HepG2 (cell line): ENCODE results near the gene IZUMO2. TPM values are rescaled to one million over a fixed set of nuclear protein-coding genes. Genes with fewer than 3 reads are reported as not detected.

ENCODE experiments used
- ATAC-seq: fragments of 200-7000 bp; cut with Tn5 transposase; 3 replicates; pipeline ENCODE4 v1.9.1; 2020; ENCODE audit warnings: mild to moderate bottlenecking, moderate library complexity
- BruUV-seq: library from RNA; stranded (reverse); fragments of 400-500 nt; replicated peaks from 2 replicates; lab custom pipeline; 2021; lab: Mats Ljungman, UMichigan
- CTCF ChIA-PET: fragments of 300-600 bp; formaldehyde crosslinking; extraction: SDS; loops from one replicate; lab custom pipeline; 2021; ENCODE audit warnings: low total read pairs, inconsistent platforms, low intra/inter-chr PET ratio; lab: Yijun Ruan, JAX
- POLR2A ChIA-PET: fragments of 350-600 bp; sonication (Branson Sonifier 250); formaldehyde crosslinking; loops from one replicate; lab custom pipeline; 2020; ENCODE audit warnings: antibody characterized with exemption, inconsistent platforms; lab: Yijun Ruan, JAX
- DNase-seq: peaks from one replicate; pipeline ENCODE4 v3.0.0-alpha.2; 2015; ENCODE audit warnings: low spot score
- FAIRE-seq: peaks from 3 replicates; lab custom pipeline; 2011; peaks lifted over from hg19 to GRCh38; lab: Jason Lieb, UNC
- H2AFZ ChIP-seq: one replicate; pipeline ENCODE4 v1.6.1; 2011; ENCODE audit warnings: low read length, inconsistent platforms
- H3K27ac ChIP-seq: fragments of 300-600 bp; 3 replicates; pipeline ENCODE4 v1.8.0; 2011; ENCODE audit warnings: mixed run types, mild to moderate bottlenecking, mixed read lengths, low read length, inconsistent platforms; ENCODE audit not compliant: insufficient read depth; ENCODE audit errors: extremely low read length
- H3K27me3 ChIP-seq, 2 experiments: fragments of 200-600 bp in 1 of 2; 2 replicates in 1 of 2; 3 replicates in 1 of 2; pipeline versions ENCODE4 v1.6.0 to v1.8.0; 2011; ENCODE audit warnings: low read length in 2 of 2, mild to moderate bottlenecking in 2 of 2, moderate library complexity in 2 of 2, inconsistent platforms in 1 of 2; ENCODE audit not compliant: insufficient read depth in 2 of 2, control insufficient read depth in 1 of 2
- H3K36me3 ChIP-seq, 2 experiments: fragments of 200-600 bp in 1 of 2; replicated peaks in 1 of 2; 2 replicates in 1 of 2; 3 replicates in 1 of 2; pipeline versions ENCODE4 v1.5.1 to v1.8.0; 2011; ENCODE audit warnings: low read length in 2 of 2, inconsistent platforms in 1 of 2; ENCODE audit not compliant: insufficient read depth in 2 of 2, control insufficient read depth in 1 of 2
- H3K4me1 ChIP-seq: 2 replicates; pipeline ENCODE4 v1.5.1; 2012; ENCODE audit warnings: low read length, inconsistent platforms; ENCODE audit not compliant: insufficient read depth
- H3K4me2 ChIP-seq: 2 replicates; pipeline ENCODE4 v1.6.0; 2011; ENCODE audit warnings: low read depth, low read length, inconsistent platforms
- H3K4me3 ChIP-seq, 3 experiments: fragments of 200-600 bp in 1 of 3; sonication (generic), shearing (Covaris generic) in 1 of 3; replicated peaks in 1 of 3; 2 replicates each; pipeline ENCODE4 v1.5.1; 2011 to 2016; ENCODE audit warnings: low read length in 3 of 3, inconsistent platforms in 2 of 3, low read depth in 2 of 3, mild to moderate bottlenecking in 2 of 3, control low read depth in 1 of 3, mixed read lengths in 1 of 3; ENCODE audit not compliant: insufficient read depth in 1 of 3
- H3K79me2 ChIP-seq: one replicate; pipeline ENCODE4 v1.6.1; 2011; ENCODE audit warnings: low read length, inconsistent platforms; ENCODE audit not compliant: insufficient read depth
- H3K9ac ChIP-seq: 2 replicates; pipeline ENCODE4 v1.6.0; 2011; ENCODE audit warnings: mild to moderate bottlenecking, low read depth, low read length, inconsistent platforms; ENCODE audit not compliant: insufficient read depth
- H3K9me3 ChIP-seq: 2 replicates; pipeline ENCODE4 v1.5.1; 2012; ENCODE audit warnings: mild to moderate bottlenecking, low read length
- H4K20me1 ChIP-seq: 2 replicates; pipeline ENCODE4 v1.6.0; 2011; ENCODE audit warnings: inconsistent platforms, mild to moderate bottlenecking, low read length, moderate library complexity; ENCODE audit not compliant: insufficient read depth
- ASH2L ChIP-seq: fragments of 300-600, 200-600 bp; sonication (generic); IDR thresholded peaks from 2 replicates; pipeline ENCODE4 v1.7.0; 2017; ENCODE audit warnings: low read depth, mild to moderate bottlenecking, moderate library complexity, mixed read lengths, low read length; ENCODE audit not compliant: insufficient read length
- HMG20B ChIP-seq: conservative IDR thresholded peaks from 2 replicates; pipeline ENCODE4 v1.6.1; 2016; ENCODE audit warnings: missing genetic modification reagents, missing compliant biosample characterization
- HNRNPL ChIP-seq: fragments of 200-400 bp; formaldehyde crosslinking; IDR thresholded peaks from 2 replicates; pipeline ENCODE4 v1.6.1; 2017; ENCODE audit warnings: mild to moderate bottlenecking, low read depth, low read length
- NFYC ChIP-seq: IDR thresholded peaks from 2 replicates; pipeline ENCODE4 v1.6.1; 2016; ENCODE audit warnings: missing genetic modification reagents, missing compliant biosample characterization
- PAX8 ChIP-seq: sonication (generic); formaldehyde crosslinking; IDR thresholded peaks from 2 replicates; pipeline ENCODE4 v1.8.0; 2022; ENCODE audit warnings: mild to moderate bottlenecking, missing genetic modification reagents, borderline replicate concordance
- PHF21A ChIP-seq: sonication (generic); formaldehyde crosslinking; IDR thresholded peaks from 2 replicates; pipeline ENCODE4 v1.5.0; 2020; ENCODE audit warnings: mild to moderate bottlenecking, missing genetic modification reagents
- POLR2A ChIP-seq, 2 experiments: IDR thresholded peaks; 2 replicates each; pipeline ENCODE4 v1.6.1; 2011; ENCODE audit warnings: low read depth in 2 of 2, low read length in 2 of 2, mild to moderate bottlenecking in 1 of 2, moderate library complexity in 1 of 2; ENCODE audit not compliant: insufficient read depth in 1 of 2
- SMARCC2 ChIP-seq: fragments of 450-650 bp; IDR thresholded peaks from 2 replicates; pipeline ENCODE4 v1.6.1; 2017; ENCODE audit warnings: antibody characterized with exemption, mild to moderate bottlenecking
- SOX13 ChIP-seq, 3 experiments: fragments of 450-650 bp in 1 of 3; sonication (generic) in 1 of 3; formaldehyde crosslinking in 1 of 3; IDR thresholded peaks in 2 of 3; conservative IDR thresholded peaks in 1 of 3; 2 replicates each; pipeline versions ENCODE4 v1.5.0 to v1.6.1; 2016 to 2020; ENCODE audit warnings: antibody characterized with exemption in 1 of 3, mild to moderate bottlenecking in 1 of 3, missing compliant biosample characterization in 1 of 3, missing genetic modification reagents in 1 of 3, moderate library complexity in 1 of 3
- SP2 ChIP-seq: sonication (generic); formaldehyde crosslinking; IDR thresholded peaks from 2 replicates; pipeline ENCODE4 v1.5.1; 2020; ENCODE audit warnings: mild to moderate bottlenecking, missing genetic modification reagents
- YY1 ChIP-seq: IDR thresholded peaks from 2 replicates; pipeline ENCODE4 v1.6.1; 2011; ENCODE audit warnings: low read length, low read depth, moderate library complexity, mild to moderate bottlenecking; ENCODE audit not compliant: insufficient read depth, insufficient replicate concordance
- ZNF253 ChIP-seq: sonication (generic); formaldehyde crosslinking; IDR thresholded peaks from 2 replicates; pipeline ENCODE4 v1.8.0; 2022; ENCODE audit warnings: mild to moderate bottlenecking, missing genetic modification reagents, borderline replicate concordance
- ZNF501 ChIP-seq: sonication (generic); formaldehyde crosslinking; IDR thresholded peaks from 2 replicates; pipeline ENCODE4 v1.5.1; 2020; ENCODE audit warnings: mild to moderate bottlenecking, moderate library complexity, missing genetic modification reagents
- WGBS: methylation state at CpG from one replicate; pipeline ENCODE4 v1.1.6; 2017; ENCODE audit warnings: low lambda C conversion rate; 5-methylcytosine and 5-hydroxymethylcytosine counted together
- in situ Hi-C: cut with HindIII; loops from 2 replicates; pipeline ENCODE4 v1.10.0; 2017; ENCODE audit warnings: low pct_unique_long_range_greater_than_20kb; ENCODE audit not compliant: extremely low pct_ligation_motif_present
- intact Hi-C: fragments of 100-400 bp; cut with micrococcal nuclease; formaldehyde crosslinking; loops from one replicate; pipeline ENCODE4 v1.10.0; 2022; ENCODE audit not compliant: unreplicated experiment
- polyA plus RNA-seq, 8 experiments: library from polyadenylated mRNA; depleted of rRNA in 3 of 8; stranded (reverse) in 7 of 8; unstranded in 1 of 8; fragments of >200 nt; fragmentation: Illumina TruSeq in 4 of 8; extraction: Trizol in 4 of 8; gene quantifications; 2 replicates each; pipeline versions ENCODE4 v1.2.1 to v1.2.3, GENCODE V29; 2011 to 2016; ENCODE audit warnings: low read depth in 4 of 8, missing spikeins in 1 of 8, mixed read lengths in 1 of 8; ENCODE audit not compliant: insufficient read depth in 1 of 8
- total RNA-seq, 5 experiments: library from RNA; depleted of rRNA; stranded (reverse); fragments of >200 nt; fragmentation: Illumina TruSeq; extraction: Trizol; gene quantifications; 2 replicates each; pipeline ENCODE4 v1.2.3, GENCODE V29; 2016; ENCODE audit warnings: low read depth in 1 of 5
- TF ChIP-seq, protein P1 (sequence below): sonication (generic); formaldehyde crosslinking; IDR thresholded peaks from 2 replicates; pipeline ENCODE4 v1.4.0; 2020; ENCODE audit warnings: missing genetic modification reagents
- TF ChIP-seq, protein P2 (sequence below): sonication (generic); formaldehyde crosslinking; IDR thresholded peaks from 2 replicates; pipeline ENCODE4 v1.9.0; 2022; ENCODE audit warnings: low read depth, missing genetic modification reagents
- TF ChIP-seq, protein P3 (sequence below): sonication (generic); formaldehyde crosslinking; IDR thresholded peaks from 2 replicates; pipeline ENCODE4 v1.4.0; 2020; ENCODE audit warnings: missing genetic modification reagents
- TF ChIP-seq, protein P4 (sequence below): IDR thresholded peaks from 2 replicates; pipeline ENCODE4 v1.6.1; 2012; ENCODE audit warnings: inconsistent platforms

Gene IZUMO2
- total and polyA plus RNA-seq, 2 of the 13 experiments (the other 11 are each of a cell fraction or from before 2014, with no cell fraction given) = not detected

DNA sequence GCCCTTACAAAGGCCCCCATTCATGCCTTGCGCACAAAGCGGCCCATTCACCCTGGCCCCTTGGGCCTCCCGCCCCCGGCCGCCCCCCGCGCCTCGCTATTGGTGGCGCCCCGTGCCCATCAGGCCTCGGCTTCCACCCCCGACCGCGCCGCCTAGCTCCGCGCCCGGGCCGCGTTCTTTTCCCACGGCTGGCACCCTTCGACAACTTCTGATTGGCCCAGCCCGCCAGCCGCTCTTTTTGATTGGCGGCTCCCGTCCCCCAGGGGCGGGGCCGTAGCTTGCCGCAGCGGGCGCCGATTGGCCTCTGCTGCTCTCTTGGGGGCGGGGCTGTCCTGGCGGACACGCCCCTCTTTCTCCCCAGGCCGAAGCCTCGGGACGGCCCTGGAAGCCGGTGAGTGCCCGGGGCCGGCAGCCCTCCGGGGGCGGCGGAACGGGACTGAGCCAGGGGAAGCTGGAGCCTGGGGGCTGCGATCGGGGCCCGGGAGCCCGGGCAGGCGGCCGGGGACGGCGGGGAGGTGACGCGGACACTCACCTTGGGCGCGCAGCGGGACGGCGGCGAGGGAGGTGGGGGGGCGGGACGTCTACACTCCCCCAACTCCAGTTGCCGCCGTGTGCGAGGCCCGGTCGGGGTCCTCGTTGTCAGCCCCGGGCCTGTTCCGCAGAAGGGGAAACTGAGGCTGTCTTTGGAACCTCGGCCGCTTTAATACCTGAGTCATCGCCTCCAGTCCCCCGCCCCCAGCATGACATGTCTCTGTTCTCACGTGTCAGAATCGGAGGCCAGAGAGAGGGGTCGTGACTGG, 40.4 kb upstream of the IZUMO2 start, which contains the start of gene MYH14:
Gene MYH14 (plus strand): TSS at position 342 of the 800 bp plus-strand sequence. CDS start 6,744 bp downstream, outside the sequence.
- ChIA-PET CTCF (no interaction called here), POLR2A (interaction anchor here (0.6 to 1.3 kb wide), 3 partner anchors 10 to 56 kb away, joined by 4 to 9 read pairs (median 4); no protein-coding TSS in a partner anchor)
- ATAC-seq (peak; percentile 76), FAIRE-seq (no peak), DNase-seq (peak; percentile 79)
- intact Hi-C loops = no loop called here
- H3K9ac ChIP-seq = peak within 1 kb of the TSS; percentile 72
- no peaks in the 10 kb centered on the region; a peak in 2 of 5 replicates for H3K27me3 ChIP-seq
- no peaks in the 10 kb centered on the region for H3K79me2 ChIP-seq
- WGBS = 57% methylated on average over 54 of the region's 78 CpGs
- H3K27ac ChIP-seq = peak within 1 kb of the TSS; percentile 44
- H3K4me2 ChIP-seq = peak within 1 kb of the TSS; percentile 76
- no peaks in the 10 kb centered on the region for H3K9me3 ChIP-seq
- in situ Hi-C loops = no loop called here
- peak within 1 kb of the TSS; percentile 48 to 73 (median 57); a peak in 5 of 6 replicates for H3K4me3 ChIP-seq
- no peaks in the 10 kb centered on the region for H4K20me1 ChIP-seq
- H3K36me3 ChIP-seq = no peaks in the 10 kb centered on the region
- no peak within 1 kb of the TSS for H2AFZ ChIP-seq
- no TSS peak for BruUV-seq
- peaks cover 35% of the 10 kb centered on the region for H3K4me1 ChIP-seq
- TF ChIP-seq YY1 (peak; percentile 14), POLR2A (IDR thresholded peaks at IDR 0.05; ENCODE audit: insufficient read depth in 1 of 2, low read depth in 2 of 2, low read length in 2 of 2) (0 out of 4 replicates have a peak, but pooled peaks of 1 of the 2 experiments have one; percentile 18), NFYC (CRISPR knock-in tag) (peak; percentile 89), SP2 (CRISPR knock-in tag) (peak; percentile 87), HMG20B (CRISPR knock-in tag) (0 out of 2 replicates have a peak, but pooled peaks have one; percentile 46), ZNF253 (CRISPR knock-in tag) (no peak), SMARCC2 (no peak), HNRNPL (peak; percentile 73; the same call in 1 of the 2 replicates), PAX8 (no peak), ASH2L (no peak), PHF21A (CRISPR knock-in tag) (peak; percentile 99), SOX13 (IDR thresholded peaks at IDR 0.05) (no peak), SOX13 (CRISPR knock-in tag; conservative IDR thresholded peaks at IDR 0.05 in 1 of 2, IDR thresholded peaks at IDR 0.05 in 1 of 2) (no peak), ZNF501 (CRISPR knock-in tag) (0 out of 2 replicates have a peak, but pooled peaks have one; percentile 7)
- TF ChIP-seq, protein P1, sequence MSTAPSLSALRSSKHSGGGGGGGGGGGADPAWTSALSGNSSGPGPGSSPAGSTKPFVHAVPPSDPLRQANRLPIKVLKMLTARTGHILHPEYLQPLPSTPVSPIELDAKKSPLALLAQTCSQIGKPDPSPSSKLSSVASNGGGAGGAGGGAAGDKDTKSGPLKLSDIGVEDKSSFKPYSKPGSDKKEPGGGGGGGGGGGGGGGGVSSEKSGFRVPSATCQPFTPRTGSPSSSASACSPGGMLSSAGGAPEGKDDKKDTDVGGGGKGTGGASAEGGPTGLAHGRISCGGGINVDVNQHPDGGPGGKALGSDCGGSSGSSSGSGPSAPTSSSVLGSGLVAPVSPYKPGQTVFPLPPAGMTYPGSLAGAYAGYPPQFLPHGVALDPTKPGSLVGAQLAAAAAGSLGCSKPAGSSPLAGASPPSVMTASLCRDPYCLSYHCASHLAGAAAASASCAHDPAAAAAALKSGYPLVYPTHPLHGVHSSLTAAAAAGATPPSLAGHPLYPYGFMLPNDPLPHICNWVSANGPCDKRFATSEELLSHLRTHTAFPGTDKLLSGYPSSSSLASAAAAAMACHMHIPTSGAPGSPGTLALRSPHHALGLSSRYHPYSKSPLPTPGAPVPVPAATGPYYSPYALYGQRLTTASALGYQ (CRISPR knock-in tag) = no peak
- TF ChIP-seq, protein P2, sequence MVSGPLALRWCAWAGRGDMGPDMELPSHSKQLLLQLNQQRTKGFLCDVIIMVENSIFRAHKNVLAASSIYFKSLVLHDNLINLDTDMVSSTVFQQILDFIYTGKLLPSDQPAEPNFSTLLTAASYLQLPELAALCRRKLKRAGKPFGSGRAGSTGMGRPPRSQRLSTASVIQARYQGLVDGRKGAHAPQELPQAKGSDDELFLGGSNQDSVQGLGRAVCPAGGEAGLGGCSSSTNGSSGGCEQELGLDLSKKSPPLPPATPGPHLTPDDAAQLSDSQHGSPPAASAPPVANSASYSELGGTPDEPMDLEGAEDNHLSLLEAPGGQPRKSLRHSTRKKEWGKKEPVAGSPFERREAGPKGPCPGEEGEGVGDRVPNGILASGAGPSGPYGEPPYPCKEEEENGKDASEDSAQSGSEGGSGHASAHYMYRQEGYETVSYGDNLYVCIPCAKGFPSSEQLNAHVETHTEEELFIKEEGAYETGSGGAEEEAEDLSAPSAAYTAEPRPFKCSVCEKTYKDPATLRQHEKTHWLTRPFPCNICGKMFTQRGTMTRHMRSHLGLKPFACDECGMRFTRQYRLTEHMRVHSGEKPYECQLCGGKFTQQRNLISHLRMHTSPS (CRISPR knock-in tag) = 0 out of 2 replicates have a peak, but pooled peaks have one; percentile 48
- TF ChIP-seq, protein P3, sequence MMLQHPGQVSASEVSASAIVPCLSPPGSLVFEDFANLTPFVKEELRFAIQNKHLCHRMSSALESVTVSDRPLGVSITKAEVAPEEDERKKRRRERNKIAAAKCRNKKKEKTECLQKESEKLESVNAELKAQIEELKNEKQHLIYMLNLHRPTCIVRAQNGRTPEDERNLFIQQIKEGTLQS (CRISPR knock-in tag) = no peak
- TF ChIP-seq, protein P4, sequence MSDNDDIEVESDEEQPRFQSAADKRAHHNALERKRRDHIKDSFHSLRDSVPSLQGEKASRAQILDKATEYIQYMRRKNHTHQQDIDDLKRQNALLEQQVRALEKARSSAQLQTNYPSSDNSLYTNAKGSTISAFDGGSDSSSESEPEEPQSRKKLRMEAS = peak; percentile 7; the same call in 1 of the 2 replicates
